SK-N-SH treated with all-trans-retinoic acid at 6 μM for 48 hours (cell line): ENCODE data around the gene PCDHGB3.
"Not testable (repeated sequence)": the region's sequence is repeated elsewhere in the genome, so short reads cannot be mapped to it uniquely, and the experiment has no call there.

Source experiments
- ATAC-seq: fragments of 200-7000 bp; cut with Tn5 transposase; 3 replicates; pipeline ENCODE4 v1.9.1; 2020; ENCODE audit warnings: mild to moderate bottlenecking, moderate library complexity
- CSRNP3 ChIP-seq: fragments of 250-450 bp; sonication (Bioruptor Pico); IDR thresholded peaks from 2 replicates; pipeline ENCODE4 v1.5.1; 2021; ENCODE audit warnings: mild to moderate bottlenecking, moderate library complexity
- ESRRG ChIP-seq: fragments of 250-450 bp; sonication (Bioruptor Pico); IDR thresholded peaks from 2 replicates; pipeline ENCODE4 v1.6.1; 2021; ENCODE audit warnings: mild to moderate bottlenecking
- OSR1 ChIP-seq: fragments of 250-450 bp; sonication (Bioruptor Pico); IDR thresholded peaks from 2 replicates; pipeline ENCODE4 v1.8.0; 2022; ENCODE audit warnings: moderate library complexity, mild to moderate bottlenecking, inconsistent platforms
- PATZ1 ChIP-seq: fragments of 250-450 bp; sonication (Bioruptor Pico); IDR thresholded peaks from 2 replicates; pipeline ENCODE4 v1.8.0; 2020; ENCODE audit warnings: mild to moderate bottlenecking, moderate library complexity, borderline replicate concordance
- POU6F1 ChIP-seq: fragments of 250-450 bp; sonication (Bioruptor Pico); IDR thresholded peaks from 2 replicates; pipeline ENCODE4 v1.8.0; 2021; ENCODE audit warnings: low read depth, mild to moderate bottlenecking, moderate library complexity, borderline replicate concordance
- PPARA ChIP-seq: fragments of 250-450 bp; sonication (Bioruptor Pico); IDR thresholded peaks from 2 replicates; pipeline ENCODE4 v1.5.0; 2020; ENCODE audit warnings: mild to moderate bottlenecking, borderline replicate concordance
- RARB ChIP-seq: fragments of 250-450 bp; sonication (Bioruptor Pico); IDR thresholded peaks from 2 replicates; pipeline ENCODE4 v1.8.0; 2021; ENCODE audit warnings: mild to moderate bottlenecking, moderate library complexity
- SNAI2 ChIP-seq: fragments of 250-450 bp; sonication (Bioruptor Pico); IDR thresholded peaks from 2 replicates; pipeline ENCODE4 v1.5.0; 2020; ENCODE audit warnings: mild to moderate bottlenecking, moderate library complexity
- TOX ChIP-seq: fragments of 250-450 bp; sonication (Bioruptor Pico); IDR thresholded peaks from 2 replicates; pipeline ENCODE4 v1.8.0; 2021; ENCODE audit warnings: mild to moderate bottlenecking, moderate library complexity, borderline replicate concordance
- TSHZ2 ChIP-seq: fragments of 250-450 bp; sonication (Bioruptor Pico); IDR thresholded peaks from 2 replicates; pipeline ENCODE4 v1.5.0; 2020; ENCODE audit warnings: mild to moderate bottlenecking, moderate library complexity
- ZC3H10 ChIP-seq: fragments of 250-450 bp; sonication (Bioruptor Pico); IDR thresholded peaks from 2 replicates; pipeline ENCODE4 v1.5.1; 2021; ENCODE audit warnings: mild to moderate bottlenecking, moderate library complexity
- ZFP3 ChIP-seq: fragments of 250-450 bp; sonication (Bioruptor Pico); IDR thresholded peaks from 2 replicates; pipeline ENCODE4 v1.5.0; 2020; ENCODE audit warnings: mild to moderate bottlenecking, moderate library complexity
- ZFP30 ChIP-seq: fragments of 450-650 bp; formaldehyde crosslinking; IDR thresholded peaks from 2 replicates; pipeline ENCODE4 v1.5.0; 2022; ENCODE audit warnings: mild to moderate bottlenecking, moderate library complexity
- ZNF565 ChIP-seq: fragments of 450-650 bp; formaldehyde crosslinking; conservative IDR thresholded peaks from 2 replicates; pipeline ENCODE4 v1.5.0; 2020; ENCODE audit warnings: low read depth, mild to moderate bottlenecking, moderate library complexity

Gene PCDHGB3

GRCh38 chr5:141392429-141393198, 22.6 kb downstream of the PCDHGB3 start, which contains the start of gene PCDHGA8 (continued):
- TF ChIP-seq POU6F1 (no peak), TSHZ2 (CRISPR knock-in tag) (no peak)
- TF ChIP-seq, all 23 proteins: peak for 0

- ATAC-seq, result no peak
These were observed 23.2 kb downstream of the PCDHGB3 start for GRCh38 chr5:141393267-141393666.

GRCh38 chr5:141394401-141395187, 24.6 kb downstream of the PCDHGB3 start:
- ATAC-seq, result not testable (repeated sequence)

More at GRCh38 chr5:141393267-141393666, 23.2 kb downstream of the PCDHGB3 start:
- TF ChIP-seq POU6F1 (no peak), TSHZ2 (CRISPR knock-in tag) (no peak), ZC3H10 (CRISPR knock-in tag) (no peak), RARB (no peak), PATZ1 (CRISPR knock-in tag) (no peak), ZNF565 (CRISPR knock-in tag) (no peak), ESRRG (no peak), CSRNP3 (no peak), ZFP30 (CRISPR knock-in tag) (no peak), TOX (no peak), ZFP3 (CRISPR knock-in tag) (no peak), PPARA (CRISPR knock-in tag) (no peak), OSR1 (CRISPR knock-in tag) (no peak), SNAI2 (no peak)
- TF ChIP-seq, all 23 proteins: peak for 0

- not testable (repeated sequence) for ATAC-seq
These were observed 27.9 kb downstream of the PCDHGB3 start, which contains the start of gene PCDHGB5 for GRCh38 chr5:141397756-141398551. TSS of gene PCDHGB5 (plus strand) at chr5:141397947. CDS start at chr5:141398128, 181 bp downstream.
